Left lung (tissue), 10 donors: ENCODE measurements around the gene FPR2. TPM values are rescaled to one million over a fixed set of nuclear protein-coding genes. Genes with fewer than 3 reads are reported as not detected.

ENCODE experiments used
- ATAC-seq: fragments of 200-7000 bp; cut with Tn5 transposase; one replicate; pipeline ENCODE4 v1.9.1; 2020; ENCODE audit warnings: moderate library complexity
- DNase-seq, 4 donors: peaks; one replicate each; pipeline ENCODE4 v3.0.0-alpha.2; 2013 to 2020
- H3K27ac ChIP-seq, 2 donors: fragments of 200-600 bp; sonication (generic) in 1 of 2; one replicate each; pipeline versions ENCODE4 v1.5.0 to v1.8.0; 2020 to 2021
- H3K27me3 ChIP-seq, 2 donors: fragments of 200-600 bp; sonication (generic) in 1 of 2; one replicate each; pipeline versions ENCODE4 v1.5.0 to v1.8.0; 2020 to 2021
- H3K36me3 ChIP-seq, 2 donors: fragments of 200-600 bp; sonication (generic) in 1 of 2; one replicate each; pipeline versions ENCODE4 v1.5.0 to v1.8.0; 2020 to 2021
- H3K4me1 ChIP-seq, 2 donors: fragments of 200-600 bp; one replicate each; pipeline ENCODE4 v1.8.0; 2021
- H3K4me3 ChIP-seq, 2 donors: fragments of 200-600 bp; sonication (generic) in 1 of 2; one replicate each; pipeline versions ENCODE4 v1.5.0 to v1.8.0; 2020 to 2021; ENCODE audit warnings: mild to moderate bottlenecking in 1 of 2
- H3K9me3 ChIP-seq, 2 donors: fragments of 200-600 bp; sonication (generic) in 1 of 2; one replicate each; pipeline versions ENCODE4 v1.5.0 to v1.8.0; 2020 to 2021
- intact Hi-C, 2 donors: fragments of 100-400 bp; cut with DNase I; formaldehyde crosslinking; loops; one replicate each; pipeline versions ENCODE4 v1.11.2 to v1.14.2; 2022
- polyA plus RNA-seq, 6 donors: library from polyadenylated mRNA; unstranded; fragments of 120-200 nt; gene quantifications; one replicate each; pipeline ENCODE4 v1.2.1, GENCODE V29; 2013; ENCODE audit not compliant: insufficient read length in 6 of 6
- total RNA-seq, 2 donors: library from RNA; stranded (reverse); fragmentation: NEBNext Ultra II Directional; extraction: Animal tissue kit (Norgen Biotek cat#: 25700); gene quantifications; one replicate each; pipeline ENCODE4 v1.2.1, GENCODE V29; 2021
- TF ChIP-seq, protein P1 (sequence below), 2 donors: fragments of 200-600 bp; sonication (generic) in 1 of 2; IDR thresholded peaks; one replicate each; pipeline versions ENCODE4 v1.5.0 to v1.8.0; 2021; ENCODE audit warnings: antibody characterized with exemption in 2 of 2
- donor health status: DM: no; HTN: yes; CAD: no.
- donor health status: DM: no; HTN: no; CAD: no.

FPR2 gene
- total and polyA plus RNA-seq, 8 donors: 0.14 to 41.7 (median 0.29) TPM

DNA sequence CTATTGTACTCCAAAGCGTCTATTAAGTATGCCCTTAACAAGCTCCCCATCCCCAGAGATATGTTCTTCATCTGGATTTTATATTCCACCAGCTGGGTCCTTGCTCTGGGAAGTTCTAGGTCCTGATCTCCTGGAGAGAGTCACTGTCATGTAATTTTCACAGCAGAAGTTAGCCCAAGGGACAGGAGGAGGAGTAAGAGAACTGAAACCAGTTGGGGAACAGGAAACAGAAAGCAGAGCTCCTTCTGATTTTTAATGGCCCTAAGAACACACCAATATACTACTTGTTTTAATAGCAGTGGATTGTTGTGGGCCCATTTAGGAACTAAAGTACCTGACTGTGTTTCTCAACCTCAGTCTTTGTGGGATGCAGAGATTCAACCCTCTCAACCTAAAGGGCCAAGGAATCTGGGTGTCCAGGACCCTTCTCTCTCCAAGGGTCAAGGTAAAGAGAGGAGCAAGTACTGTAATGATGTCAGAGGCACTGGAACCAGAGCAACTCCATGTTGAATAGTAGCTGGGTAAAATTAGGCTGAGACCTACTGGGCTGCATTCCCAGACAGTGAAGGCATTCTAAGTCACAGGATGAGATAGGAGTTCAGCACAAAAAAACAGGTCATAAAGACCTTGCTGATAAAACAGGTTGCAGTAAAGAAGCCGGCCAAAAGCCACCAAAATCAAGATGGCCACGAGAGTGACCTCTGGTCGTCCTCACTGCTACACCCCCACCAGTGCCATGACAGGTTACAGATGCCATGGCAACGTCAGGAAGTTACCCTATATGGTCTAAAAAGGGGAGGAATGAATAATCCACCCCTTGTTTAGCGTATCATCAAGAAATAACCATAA is 25.9 kb downstream of the FPR2 start:
- peaks cover 0 to 49% of the 10 kb centered on the region in 2 donors for H3K4me1 ChIP-seq
- intact Hi-C loops: no loop called here
- ATAC-seq: peak; percentile 14
- no peak for DNase-seq
- TF ChIP-seq, protein P1, sequence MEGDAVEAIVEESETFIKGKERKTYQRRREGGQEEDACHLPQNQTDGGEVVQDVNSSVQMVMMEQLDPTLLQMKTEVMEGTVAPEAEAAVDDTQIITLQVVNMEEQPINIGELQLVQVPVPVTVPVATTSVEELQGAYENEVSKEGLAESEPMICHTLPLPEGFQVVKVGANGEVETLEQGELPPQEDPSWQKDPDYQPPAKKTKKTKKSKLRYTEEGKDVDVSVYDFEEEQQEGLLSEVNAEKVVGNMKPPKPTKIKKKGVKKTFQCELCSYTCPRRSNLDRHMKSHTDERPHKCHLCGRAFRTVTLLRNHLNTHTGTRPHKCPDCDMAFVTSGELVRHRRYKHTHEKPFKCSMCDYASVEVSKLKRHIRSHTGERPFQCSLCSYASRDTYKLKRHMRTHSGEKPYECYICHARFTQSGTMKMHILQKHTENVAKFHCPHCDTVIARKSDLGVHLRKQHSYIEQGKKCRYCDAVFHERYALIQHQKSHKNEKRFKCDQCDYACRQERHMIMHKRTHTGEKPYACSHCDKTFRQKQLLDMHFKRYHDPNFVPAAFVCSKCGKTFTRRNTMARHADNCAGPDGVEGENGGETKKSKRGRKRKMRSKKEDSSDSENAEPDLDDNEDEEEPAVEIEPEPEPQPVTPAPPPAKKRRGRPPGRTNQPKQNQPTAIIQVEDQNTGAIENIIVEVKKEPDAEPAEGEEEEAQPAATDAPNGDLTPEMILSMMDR (IDR thresholded peaks at IDR 0.05): no peak
- no peaks in the 10 kb centered on the region for H3K36me3 ChIP-seq
- H3K9me3 ChIP-seq: no peaks in the 10 kb centered on the region
- H3K27ac ChIP-seq: peak overlapping the region; percentile 53 to 80
- no peak overlapping the region for H3K4me3 ChIP-seq
- H3K27me3 ChIP-seq: no peaks in the 10 kb centered on the region

- TF ChIP-seq, protein P1 (IDR thresholded peaks at IDR 0.05): no peak
- no peaks in the 10 kb centered on the region for H3K36me3 ChIP-seq
- H3K4me3 ChIP-seq: no peak overlapping the region
- peaks cover 0 to 43% of the 10 kb centered on the region in 2 donors for H3K4me1 ChIP-seq
- DNase-seq: no peak
- intact Hi-C loops: no loop called here
- H3K9me3 ChIP-seq: no peaks in the 10 kb centered on the region
- peak overlapping the region in 1 of 2 donors; percentile 69 for H3K27ac ChIP-seq
- no peaks in the 10 kb centered on the region for H3K27me3 ChIP-seq
- ATAC-seq: no peak
Measured at GRCh38 chr19:51788029-51788428, 27.0 kb downstream of the FPR2 start.

- no peaks in the 10 kb centered on the region for H3K27me3 ChIP-seq
- no peak overlapping the region for H3K4me3 ChIP-seq
- H3K27ac ChIP-seq: peak overlapping the region; percentile 56 to 69
- H3K9me3 ChIP-seq: no peaks in the 10 kb centered on the region
- H3K36me3 ChIP-seq: no peaks in the 10 kb centered on the region
- TF ChIP-seq, protein P1 (IDR thresholded peaks at IDR 0.05): no peak
- H3K4me1 ChIP-seq: peaks cover 0 to 31% of the 10 kb centered on the region in 2 donors
- intact Hi-C loops: no loop called here
- ATAC-seq (peak; percentile 41), DNase-seq (no peak)
Measured at GRCh38 chr19:51789061-51789795, 28.2 kb downstream of the FPR2 start.

- DNase-seq: no peak
- no peaks in the 10 kb centered on the region for H3K9me3 ChIP-seq
- H3K4me1 ChIP-seq: peaks cover 0 to 15% of the 10 kb centered on the region in 2 donors
- no peak overlapping the region for H3K27ac ChIP-seq
- intact Hi-C loops: no loop called here
- H3K36me3 ChIP-seq: no peaks in the 10 kb centered on the region
- H3K27me3 ChIP-seq: no peaks in the 10 kb centered on the region
- ATAC-seq: no peak
- no peak overlapping the region for H3K4me3 ChIP-seq
- TF ChIP-seq, protein P1 (IDR thresholded peaks at IDR 0.05): no peak
Measured at GRCh38 chr19:51792932-51793331, 32.0 kb downstream of the FPR2 start.

- TF ChIP-seq, protein P1 (IDR thresholded peaks at IDR 0.05): no peak
- DNase-seq: no peak
Measured at GRCh38 chr19:51793994-51794393, 33.0 kb downstream of the FPR2 start.

More at GRCh38 chr19:51793994-51794393, 33.0 kb downstream of the FPR2 start:
- intact Hi-C loops: no loop called here
- Histone ChIP-seq H3K4me1 (peaks cover 5 to 17% of the 10 kb centered on the region in 2 donors), H3K9me3 (no peaks in the 10 kb centered on the region), H3K4me3 (no peak overlapping the region), H3K36me3 (no peaks in the 10 kb centered on the region), H3K27me3 (no peaks in the 10 kb centered on the region), H3K27ac (no peak overlapping the region)
- ATAC-seq: no peak
